Liver (tissue), 9 donors: ENCODE data around the gene DRD1. TPM values are rescaled to one million over a fixed set of nuclear protein-coding genes. Genes with fewer than 3 reads are reported as not detected.

Experiments used
- DNase-seq: peaks from one replicate; pipeline ENCODE4 v3.0.0-alpha.2; 2017; ENCODE audit warnings: low spot score
- H3K27ac ChIP-seq, 2 donors: one replicate each; pipeline ENCODE4 v1.7.0; 2013; ENCODE audit warnings: inconsistent platforms in 2 of 2, low read length in 2 of 2, control low read depth in 1 of 2, low read depth in 1 of 2, mild to moderate bottlenecking in 1 of 2
- H3K27me3 ChIP-seq, 4 donors: one replicate each; pipeline versions ENCODE4 v1.6.1 to v1.7.0; 2013; ENCODE audit warnings: low read length in 3 of 4, inconsistent platforms in 1 of 4, mild to moderate bottlenecking in 1 of 4, moderate library complexity in 1 of 4; ENCODE audit not compliant: control insufficient read depth in 4 of 4, insufficient read depth in 4 of 4
- H3K36me3 ChIP-seq, 4 donors: one replicate each; pipeline versions ENCODE4 v1.6.1 to v1.7.0; 2013; ENCODE audit warnings: low read length in 3 of 4, mild to moderate bottlenecking in 3 of 4, low read depth in 1 of 4, moderate library complexity in 1 of 4; ENCODE audit not compliant: control insufficient read depth in 4 of 4, insufficient read depth in 3 of 4
- H3K4me1 ChIP-seq, 4 donors: one replicate each; pipeline versions ENCODE4 v1.6.1 to v1.7.0; 2013; ENCODE audit warnings: low read length in 3 of 4, mild to moderate bottlenecking in 3 of 4, moderate library complexity in 1 of 4; ENCODE audit not compliant: control insufficient read depth in 4 of 4, insufficient read depth in 4 of 4
- H3K4me3 ChIP-seq, 3 donors: one replicate each; pipeline versions ENCODE4 v1.6.1 to v1.7.0; 2013; ENCODE audit warnings: low read length in 3 of 3, control low read depth in 1 of 3, low read depth in 1 of 3, mild to moderate bottlenecking in 1 of 3
- H3K9ac ChIP-seq, 2 donors: one replicate each; pipeline ENCODE4 v1.7.0; 2013; ENCODE audit warnings: low read length in 2 of 2, mild to moderate bottlenecking in 2 of 2, moderate library complexity in 2 of 2, control low read depth in 1 of 2, low read depth in 1 of 2
- H3K9me3 ChIP-seq, 4 donors: one replicate each; pipeline versions ENCODE4 v1.6.1 to v1.7.0; 2013; ENCODE audit warnings: low read length in 3 of 4; ENCODE audit not compliant: control insufficient read depth in 4 of 4
- CTCF ChIP-seq: fragments of 150-350 bp; IDR thresholded peaks from 2 replicates; pipeline ENCODE4 v1.5.1; 2017; ENCODE audit warnings: improper control_type of control experiment, low read depth, low read length; ENCODE audit not compliant: missing input control
- EGR1 ChIP-seq, 2 donors: IDR thresholded peaks; 2 replicates each; pipeline ENCODE4 v1.6.1; 2016 to 2018; ENCODE audit warnings: antibody characterized with exemption in 2 of 2, low read depth in 2 of 2
- FOXA1 ChIP-seq: IDR thresholded peaks from 2 replicates; pipeline ENCODE4 v1.6.1; 2016; ENCODE audit warnings: antibody characterized with exemption
- GABPA ChIP-seq, 2 donors: IDR thresholded peaks in 1 of 2; conservative IDR thresholded peaks in 1 of 2; 2 replicates each; pipeline ENCODE4 v1.6.1; 2016; ENCODE audit warnings: antibody characterized with exemption in 2 of 2, mild to moderate bottlenecking in 1 of 2, moderate library complexity in 1 of 2
- HNF4A ChIP-seq, 2 donors: conservative IDR thresholded peaks; 2 replicates each; pipeline ENCODE4 v1.6.1; 2016; ENCODE audit warnings: antibody characterized with exemption in 2 of 2, mild to moderate bottlenecking in 2 of 2
- JUND ChIP-seq, 2 donors: IDR thresholded peaks; 2 replicates each; pipeline ENCODE4 v1.6.1; 2016; ENCODE audit warnings: antibody characterized with exemption in 2 of 2
- NR2F2 ChIP-seq: IDR thresholded peaks from 2 replicates; pipeline ENCODE4 v1.6.1; 2016; ENCODE audit warnings: antibody characterized with exemption
- RAD21 ChIP-seq, 2 donors: IDR thresholded peaks; 2 replicates each; pipeline ENCODE4 v1.6.1; 2016; ENCODE audit warnings: antibody characterized with exemption in 2 of 2, mild to moderate bottlenecking in 2 of 2
- TAF1 ChIP-seq: conservative IDR thresholded peaks from 2 replicates; pipeline ENCODE4 v1.6.1; 2016; ENCODE audit warnings: antibody characterized with exemption, mild to moderate bottlenecking
- ZBTB33 ChIP-seq: IDR thresholded peaks from 2 replicates; pipeline ENCODE4 v1.6.1; 2016; ENCODE audit warnings: antibody characterized with exemption
- WGBS: extraction: QIAGEN DNeasy Blood & Tissue Kit; methylation state at CpG from one replicate; pipeline ENCODE4 v1.1.7; 2013; 5-methylcytosine and 5-hydroxymethylcytosine counted together
- polyA plus RNA-seq, 2 donors: library from polyadenylated mRNA; stranded (reverse) in 1 of 2; unstranded in 1 of 2; fragments of 200-250 nt in 1 of 2; fragments of >200 nt in 1 of 2; fragmentation: Nextera tagmentation in 1 of 2; extraction: Ambion mirVana in 1 of 2; gene quantifications; one replicate each; pipeline versions ENCODE4 v1.2.1 to v1.2.3, GENCODE V29; 2013 to 2015
- total RNA-seq, 2 donors: library from RNA; depleted of rRNA; stranded (reverse); fragments of >200 nt; gene quantifications; one replicate each; pipeline ENCODE4 v1.2.3, GENCODE V29; 2014
- TF ChIP-seq, protein P1 (sequence below): IDR thresholded peaks from 2 replicates; pipeline ENCODE4 v1.6.1; 2016; ENCODE audit warnings: antibody characterized with exemption, mild to moderate bottlenecking
- TF ChIP-seq, protein P2 (sequence below): IDR thresholded peaks from 2 replicates; pipeline ENCODE4 v1.6.1; 2016; ENCODE audit warnings: antibody characterized with exemption
- donor health status: healthy.
- donor health status: healthy.
- donor health status: healthy.
- donor health status: healthy.
- donor health status: healthy.

DRD1 gene
- total and polyA plus RNA-seq, 4 donors = 0.05 to 0.17 TPM; not detected in 2

DNA sequence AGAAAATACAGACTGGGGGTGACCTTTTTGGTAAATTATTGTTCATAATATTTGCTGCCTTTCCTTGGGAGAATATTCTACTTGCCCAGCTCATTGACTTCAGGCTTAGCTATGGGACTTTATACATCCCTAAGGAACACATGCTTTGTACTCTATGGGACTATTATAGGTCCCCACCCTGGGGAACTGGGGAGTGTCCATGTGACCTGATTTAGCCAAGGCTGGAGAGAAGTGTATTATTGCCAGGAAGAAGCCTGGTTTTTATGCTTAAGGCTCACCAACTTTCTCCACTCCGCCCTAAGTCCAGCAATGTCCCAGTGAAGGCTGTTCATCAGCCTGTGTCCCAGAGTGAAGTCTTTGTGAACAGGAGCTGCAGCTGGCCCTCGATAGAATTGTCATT lies 16.6 kb upstream of the DRD1 start (continued):
- TF ChIP-seq, protein P1, sequence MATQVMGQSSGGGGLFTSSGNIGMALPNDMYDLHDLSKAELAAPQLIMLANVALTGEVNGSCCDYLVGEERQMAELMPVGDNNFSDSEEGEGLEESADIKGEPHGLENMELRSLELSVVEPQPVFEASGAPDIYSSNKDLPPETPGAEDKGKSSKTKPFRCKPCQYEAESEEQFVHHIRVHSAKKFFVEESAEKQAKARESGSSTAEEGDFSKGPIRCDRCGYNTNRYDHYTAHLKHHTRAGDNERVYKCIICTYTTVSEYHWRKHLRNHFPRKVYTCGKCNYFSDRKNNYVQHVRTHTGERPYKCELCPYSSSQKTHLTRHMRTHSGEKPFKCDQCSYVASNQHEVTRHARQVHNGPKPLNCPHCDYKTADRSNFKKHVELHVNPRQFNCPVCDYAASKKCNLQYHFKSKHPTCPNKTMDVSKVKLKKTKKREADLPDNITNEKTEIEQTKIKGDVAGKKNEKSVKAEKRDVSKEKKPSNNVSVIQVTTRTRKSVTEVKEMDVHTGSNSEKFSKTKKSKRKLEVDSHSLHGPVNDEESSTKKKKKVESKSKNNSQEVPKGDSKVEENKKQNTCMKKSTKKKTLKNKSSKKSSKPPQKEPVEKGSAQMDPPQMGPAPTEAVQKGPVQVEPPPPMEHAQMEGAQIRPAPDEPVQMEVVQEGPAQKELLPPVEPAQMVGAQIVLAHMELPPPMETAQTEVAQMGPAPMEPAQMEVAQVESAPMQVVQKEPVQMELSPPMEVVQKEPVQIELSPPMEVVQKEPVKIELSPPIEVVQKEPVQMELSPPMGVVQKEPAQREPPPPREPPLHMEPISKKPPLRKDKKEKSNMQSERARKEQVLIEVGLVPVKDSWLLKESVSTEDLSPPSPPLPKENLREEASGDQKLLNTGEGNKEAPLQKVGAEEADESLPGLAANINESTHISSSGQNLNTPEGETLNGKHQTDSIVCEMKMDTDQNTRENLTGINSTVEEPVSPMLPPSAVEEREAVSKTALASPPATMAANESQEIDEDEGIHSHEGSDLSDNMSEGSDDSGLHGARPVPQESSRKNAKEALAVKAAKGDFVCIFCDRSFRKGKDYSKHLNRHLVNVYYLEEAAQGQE = no peak

DNA sequence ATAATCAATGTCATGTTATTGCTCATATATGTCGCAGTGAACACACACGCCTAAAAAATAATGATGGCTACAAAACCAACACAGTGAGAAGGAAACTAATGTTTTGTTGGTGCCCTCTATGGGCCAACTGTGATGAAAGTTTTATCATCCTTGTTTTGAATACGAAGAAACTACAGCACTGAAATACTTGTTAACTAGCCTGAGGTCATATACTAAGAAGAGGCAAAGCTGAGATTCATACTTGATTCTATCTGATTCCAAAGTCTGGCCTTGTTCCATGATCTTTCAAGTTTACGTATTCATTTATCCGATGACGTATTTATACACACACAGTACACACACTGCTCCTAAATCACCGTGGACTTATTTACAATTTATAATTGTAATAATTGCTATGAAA lies 16.1 kb upstream of the DRD1 start:
- no peak for DNase-seq
- H3K27me3 ChIP-seq = no peaks in the 10 kb centered on the region
- WGBS = 50% methylated on average over 7 of the region's 7 CpGs
- H3K27ac ChIP-seq = no peak overlapping the region
- no peaks in the 10 kb centered on the region for H3K36me3 ChIP-seq
- H3K4me3 ChIP-seq = no peak overlapping the region
- no peaks in the 10 kb centered on the region for H3K9me3 ChIP-seq
- peaks cover 0 to 5% (median 2%) of the 10 kb centered on the region in 4 donors for H3K4me1 ChIP-seq
- TF ChIP-seq RAD21 (IDR thresholded peaks at IDR 0.05) (peak; percentile 66 to 72), CTCF (peak; percentile 41), NR2F2 (no peak)
- no peak overlapping the region for H3K9ac ChIP-seq

- no peak for TF ChIP-seq ZBTB33
- no peak for TF ChIP-seq FOXA1
- TF ChIP-seq JUND (IDR thresholded peaks at IDR 0.05) = no peak
- TF ChIP-seq CTCF = no peak
- TF ChIP-seq, protein P2, sequence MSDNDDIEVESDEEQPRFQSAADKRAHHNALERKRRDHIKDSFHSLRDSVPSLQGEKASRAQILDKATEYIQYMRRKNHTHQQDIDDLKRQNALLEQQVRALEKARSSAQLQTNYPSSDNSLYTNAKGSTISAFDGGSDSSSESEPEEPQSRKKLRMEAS = no peak
- no peak for TF ChIP-seq TAF1
- TF ChIP-seq NR2F2 = no peak
- no peak for TF ChIP-seq GABPA (IDR thresholded peaks at IDR 0.05 in 1 of 2, conservative IDR thresholded peaks at IDR 0.05 in 1 of 2)
- TF ChIP-seq HNF4A (conservative IDR thresholded peaks at IDR 0.05) = no peak
- no peak for TF ChIP-seq EGR1 (IDR thresholded peaks at IDR 0.05; ENCODE audit: low read depth in 2 of 2)
- TF ChIP-seq RAD21 (IDR thresholded peaks at IDR 0.05) = no peak
- Histone ChIP-seq H3K27me3 (no peaks in the 10 kb centered on the region), H3K9ac (no peak overlapping the region), H3K36me3 (no peaks in the 10 kb centered on the region), H3K27ac (no peak overlapping the region), H3K9me3 (no peaks in the 10 kb centered on the region), H3K4me1 (no peaks in the 10 kb centered on the region), H3K4me3 (no peak overlapping the region)
- no peak for DNase-seq
- WGBS = 81% methylated on average over 1 of the region's 1 CpG
These were observed 13.5 kb upstream of the DRD1 start for GRCh38 chr5:175457466-175457865.
